HepG2 (cell line): Measurements from ENCODE around the gene KIN. TPM values are rescaled to one million over a fixed set of nuclear protein-coding genes. Genes with fewer than 3 reads are reported as not detected.
A peak's percentile ranks its signal among the peaks of the same experiment; 100 is the strongest.

Experiments used
- ATAC-seq: fragments of 200-7000 bp; cut with Tn5 transposase; 3 replicates; pipeline ENCODE4 v1.9.1; 2020; ENCODE audit warnings: mild to moderate bottlenecking, moderate library complexity
- BruUV-seq: library from RNA; stranded (reverse); fragments of 400-500 nt; replicated peaks from 2 replicates; lab custom pipeline; 2021; lab: Mats Ljungman, UMichigan
- CTCF ChIA-PET: fragments of 300-600 bp; formaldehyde crosslinking; extraction: SDS; loops from one replicate; lab custom pipeline; 2021; ENCODE audit warnings: low total read pairs, inconsistent platforms, low intra/inter-chr PET ratio; lab: Yijun Ruan, JAX
- POLR2A ChIA-PET: fragments of 350-600 bp; sonication (Branson Sonifier 250); formaldehyde crosslinking; loops from one replicate; lab custom pipeline; 2020; ENCODE audit warnings: antibody characterized with exemption, inconsistent platforms; lab: Yijun Ruan, JAX
- DNase-seq: peaks from one replicate; pipeline ENCODE4 v3.0.0-alpha.2; 2015; ENCODE audit warnings: low spot score
- FAIRE-seq: peaks from 3 replicates; lab custom pipeline; 2011; peaks lifted over from hg19 to GRCh38; lab: Jason Lieb, UNC
- H2AFZ ChIP-seq: one replicate; pipeline ENCODE4 v1.6.1; 2011; ENCODE audit warnings: low read length, inconsistent platforms
- H3K27ac ChIP-seq: fragments of 300-600 bp; 3 replicates; pipeline ENCODE4 v1.8.0; 2011; ENCODE audit warnings: mixed run types, mild to moderate bottlenecking, mixed read lengths, low read length, inconsistent platforms; ENCODE audit not compliant: insufficient read depth; ENCODE audit errors: extremely low read length
- H3K27me3 ChIP-seq, 2 experiments: fragments of 200-600 bp in 1 of 2; 2 replicates in 1 of 2; 3 replicates in 1 of 2; pipeline versions ENCODE4 v1.6.0 to v1.8.0; 2011; ENCODE audit warnings: low read length in 2 of 2, mild to moderate bottlenecking in 2 of 2, moderate library complexity in 2 of 2, inconsistent platforms in 1 of 2; ENCODE audit not compliant: insufficient read depth in 2 of 2, control insufficient read depth in 1 of 2
- H3K36me3 ChIP-seq, 2 experiments: fragments of 200-600 bp in 1 of 2; replicated peaks in 1 of 2; 2 replicates in 1 of 2; 3 replicates in 1 of 2; pipeline versions ENCODE4 v1.5.1 to v1.8.0; 2011; ENCODE audit warnings: low read length in 2 of 2, inconsistent platforms in 1 of 2; ENCODE audit not compliant: insufficient read depth in 2 of 2, control insufficient read depth in 1 of 2
- H3K4me1 ChIP-seq: 2 replicates; pipeline ENCODE4 v1.5.1; 2012; ENCODE audit warnings: low read length, inconsistent platforms; ENCODE audit not compliant: insufficient read depth
- H3K4me2 ChIP-seq: 2 replicates; pipeline ENCODE4 v1.6.0; 2011; ENCODE audit warnings: low read depth, low read length, inconsistent platforms
- H3K4me3 ChIP-seq, 3 experiments: fragments of 200-600 bp in 1 of 3; sonication (generic), shearing (Covaris generic) in 1 of 3; replicated peaks in 1 of 3; 2 replicates each; pipeline ENCODE4 v1.5.1; 2011 to 2016; ENCODE audit warnings: low read length in 3 of 3, inconsistent platforms in 2 of 3, low read depth in 2 of 3, mild to moderate bottlenecking in 2 of 3, control low read depth in 1 of 3, mixed read lengths in 1 of 3; ENCODE audit not compliant: insufficient read depth in 1 of 3
- H3K79me2 ChIP-seq: one replicate; pipeline ENCODE4 v1.6.1; 2011; ENCODE audit warnings: low read length, inconsistent platforms; ENCODE audit not compliant: insufficient read depth
- H3K9ac ChIP-seq: 2 replicates; pipeline ENCODE4 v1.6.0; 2011; ENCODE audit warnings: mild to moderate bottlenecking, low read depth, low read length, inconsistent platforms; ENCODE audit not compliant: insufficient read depth
- H3K9me3 ChIP-seq: 2 replicates; pipeline ENCODE4 v1.5.1; 2012; ENCODE audit warnings: mild to moderate bottlenecking, low read length
- H4K20me1 ChIP-seq: 2 replicates; pipeline ENCODE4 v1.6.0; 2011; ENCODE audit warnings: inconsistent platforms, mild to moderate bottlenecking, low read length, moderate library complexity; ENCODE audit not compliant: insufficient read depth
- AGO2 ChIP-seq: fragments of 200-400 bp; formaldehyde crosslinking; optimal IDR thresholded peaks from 2 replicates; pipeline ENCODE3; 2017; ENCODE audit warnings: mild to moderate bottlenecking, low read depth, low read length, moderate library complexity
- ATF4 ChIP-seq, 2 experiments: fragments of 450-650 bp in 1 of 2; sonication (generic) in 1 of 2; formaldehyde crosslinking; IDR thresholded peaks; 2 replicates each; pipeline versions ENCODE4 v1.5.0 to v1.8.0; 2020 to 2022; ENCODE audit warnings: mild to moderate bottlenecking in 1 of 2, missing genetic modification reagents in 1 of 2
- BCLAF1 ChIP-seq: fragments of 450-650 bp; IDR thresholded peaks from 2 replicates; pipeline ENCODE4 v1.6.1; 2017; ENCODE audit warnings: mild to moderate bottlenecking
- CEBPG ChIP-seq: IDR thresholded peaks from 2 replicates; pipeline ENCODE4 v1.6.1; 2016
- POLR2AphosphoS5 ChIP-seq: IDR thresholded peaks from 2 replicates; pipeline ENCODE4 v1.6.1; 2012; ENCODE audit warnings: low read depth, low read length
- RBFOX2 ChIP-seq: fragments of 200-400 bp; formaldehyde crosslinking; IDR thresholded peaks from 2 replicates; pipeline ENCODE4 v1.6.1; 2017; ENCODE audit warnings: low read depth, mild to moderate bottlenecking, low read length
- RFX1 ChIP-seq: fragments of 450-650 bp; IDR thresholded peaks from 2 replicates; pipeline ENCODE4 v1.6.1; 2017
- RNF219 ChIP-seq: sonication (generic); formaldehyde crosslinking; IDR thresholded peaks from 2 replicates; pipeline ENCODE4 v1.5.0; 2020; ENCODE audit warnings: mild to moderate bottlenecking, missing genetic modification reagents
- SMC3 ChIP-seq: IDR thresholded peaks from 2 replicates; pipeline ENCODE4 v1.6.1; 2011; ENCODE audit warnings: low read length, improper control_type of control experiment
- ZNF275 ChIP-seq: sonication (generic); formaldehyde crosslinking; IDR thresholded peaks from 2 replicates; pipeline ENCODE4 v1.8.0; 2022; ENCODE audit warnings: missing genetic modification reagents, mild to moderate bottlenecking, inconsistent platforms, borderline replicate concordance
- ZNF430 ChIP-seq: sonication (generic); formaldehyde crosslinking; IDR thresholded peaks from 2 replicates; pipeline ENCODE4 v1.9.0; 2021; ENCODE audit warnings: mild to moderate bottlenecking, missing genetic modification reagents
- ZNF501 ChIP-seq: sonication (generic); formaldehyde crosslinking; IDR thresholded peaks from 2 replicates; pipeline ENCODE4 v1.5.1; 2020; ENCODE audit warnings: mild to moderate bottlenecking, moderate library complexity, missing genetic modification reagents
- WGBS: methylation state at CpG from one replicate; pipeline ENCODE4 v1.1.6; 2017; ENCODE audit warnings: low lambda C conversion rate; 5-methylcytosine and 5-hydroxymethylcytosine counted together
- in situ Hi-C: cut with HindIII; loops from 2 replicates; pipeline ENCODE4 v1.10.0; 2017; ENCODE audit warnings: low pct_unique_long_range_greater_than_20kb; ENCODE audit not compliant: extremely low pct_ligation_motif_present
- intact Hi-C: fragments of 100-400 bp; cut with micrococcal nuclease; formaldehyde crosslinking; loops from one replicate; pipeline ENCODE4 v1.10.0; 2022; ENCODE audit not compliant: unreplicated experiment
- polyA plus RNA-seq, 8 experiments: library from polyadenylated mRNA; depleted of rRNA in 3 of 8; stranded (reverse) in 7 of 8; unstranded in 1 of 8; fragments of >200 nt; fragmentation: Illumina TruSeq in 4 of 8; extraction: Trizol in 4 of 8; gene quantifications; 2 replicates each; pipeline versions ENCODE4 v1.2.1 to v1.2.3, GENCODE V29; 2011 to 2016; ENCODE audit warnings: low read depth in 4 of 8, missing spikeins in 1 of 8, mixed read lengths in 1 of 8; ENCODE audit not compliant: insufficient read depth in 1 of 8
- total RNA-seq, 5 experiments: library from RNA; depleted of rRNA; stranded (reverse); fragments of >200 nt; fragmentation: Illumina TruSeq; extraction: Trizol; gene quantifications; 2 replicates each; pipeline ENCODE4 v1.2.3, GENCODE V29; 2016; ENCODE audit warnings: low read depth in 1 of 5

Gene KIN
- total and polyA plus RNA-seq, 2 of the 13 experiments (the other 11 are each of a cell fraction or from before 2014, with no cell fraction given) = 4.9 to 23.2 TPM

GRCh38 chr10:7738536-7739407, 49.0 kb downstream of the KIN start (continued):
- TF ChIP-seq RNF219 = no peak
- TF ChIP-seq RBFOX2 = 0 out of 2 replicates have a peak, but pooled peaks have one; percentile 33
- no peak for TF ChIP-seq SMC3
- TF ChIP-seq ZNF501 = 0 out of 2 replicates have a peak, but pooled peaks have one; percentile 32
- TF ChIP-seq AGO2 = peak; percentile 25
- TF ChIP-seq, all 625 proteins: peak for 3

- CTCF ChIA-PET = no interaction called here
- WGBS = 91% methylated on average over 13 of the region's 13 CpGs
- H3K4me1 ChIP-seq = no peaks in the 10 kb centered on the region
- no peaks in the 10 kb centered on the region for H3K79me2 ChIP-seq
- no peaks in the 10 kb centered on the region for H4K20me1 ChIP-seq
- POLR2A ChIA-PET = interaction anchor here (0.9 to 1.8 kb wide), 4 partner anchors 11 to 34 kb away, joined by 4 to 7 read pairs (median 4); no protein-coding TSS in a partner anchor
- H3K9ac ChIP-seq = no peak overlapping the region
- in situ Hi-C loops = no loop called here
- intact Hi-C loops = no loop called here
- H3K4me2 ChIP-seq = no peak overlapping the region
- H2AFZ ChIP-seq = no peak overlapping the region
- FAIRE-seq (no peak), DNase-seq (no peak), ATAC-seq (peak; percentile 30)
- H3K9me3 ChIP-seq = no peaks in the 10 kb centered on the region
- H3K27ac ChIP-seq = no peak overlapping the region
- no TSS peak for BruUV-seq
- no peaks in the 10 kb centered on the region for H3K27me3 ChIP-seq
- H3K4me3 ChIP-seq = no peak overlapping the region
- H3K36me3 ChIP-seq = peaks cover 47 to 67% of the 10 kb centered on the region in 2 experiments
- TF ChIP-seq ZNF275 = no peak
- TF ChIP-seq CEBPG = no peak
- peak; percentile 40 for TF ChIP-seq POLR2AphosphoS5
- no peak for TF ChIP-seq ATF4 (CRISPR knock-in tag; IDR thresholded peaks at IDR 0.05)
- no peak for TF ChIP-seq RFX1
- TF ChIP-seq ZNF430 (CRISPR knock-in tag) = no peak
- TF ChIP-seq BCLAF1 = no peak
These were observed 53.0 kb downstream of the KIN start for GRCh38 chr10:7734821-7735220.
